CD4-positive, alpha-beta T cell treated with Interleukin-1 beta for 1 hour (primary cell): ENCODE results near the gene VAMP2.

ENCODE experiments used
- DNase-seq, 2 donors: peaks; one replicate each; pipeline ENCODE4 v3.0.0-alpha.2; 2020 to 2022

The VAMP2 gene

DNA sequence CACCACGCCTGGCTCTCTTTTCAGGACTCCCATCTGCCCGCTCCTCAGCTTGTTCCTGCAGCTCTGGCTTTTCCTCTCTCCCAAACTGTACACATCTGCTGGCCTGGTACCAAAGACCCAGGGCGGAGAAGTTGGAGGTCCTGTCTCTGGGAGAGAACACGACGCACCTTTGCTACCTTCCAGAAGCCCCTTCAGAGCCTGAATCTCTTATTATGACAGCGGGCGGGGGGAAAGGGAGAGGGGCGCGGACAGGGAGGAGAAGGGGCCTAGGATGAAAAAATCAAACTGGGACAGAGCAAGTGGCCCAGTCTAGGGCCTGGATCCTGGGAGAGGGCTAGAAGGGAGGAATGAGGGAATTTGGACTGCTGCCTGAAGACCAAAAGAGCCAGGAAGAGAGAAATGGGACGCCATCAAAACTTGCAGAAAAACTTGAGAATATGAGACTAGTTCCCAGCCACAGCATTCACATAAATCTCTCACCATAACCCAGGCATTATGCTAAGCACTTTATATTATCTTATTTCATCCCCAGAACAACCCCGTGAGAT lies 8.1 kb downstream of the VAMP2 start:
- DNase-seq: peak in 1 of 2 donors; percentile 23

GRCh38 chr17:8153957-8154607 lies 8.7 kb downstream of the VAMP2 start:
- DNase-seq: peak; percentile 95 to 96

- DNase-seq: peak; percentile 60 to 72
These were observed 9.2 kb downstream of the VAMP2 start for GRCh38 chr17:8153525-8153956.

GRCh38 chr17:8153031-8153451 lies 9.7 kb downstream of the VAMP2 start:
- no peak for DNase-seq

DNA sequence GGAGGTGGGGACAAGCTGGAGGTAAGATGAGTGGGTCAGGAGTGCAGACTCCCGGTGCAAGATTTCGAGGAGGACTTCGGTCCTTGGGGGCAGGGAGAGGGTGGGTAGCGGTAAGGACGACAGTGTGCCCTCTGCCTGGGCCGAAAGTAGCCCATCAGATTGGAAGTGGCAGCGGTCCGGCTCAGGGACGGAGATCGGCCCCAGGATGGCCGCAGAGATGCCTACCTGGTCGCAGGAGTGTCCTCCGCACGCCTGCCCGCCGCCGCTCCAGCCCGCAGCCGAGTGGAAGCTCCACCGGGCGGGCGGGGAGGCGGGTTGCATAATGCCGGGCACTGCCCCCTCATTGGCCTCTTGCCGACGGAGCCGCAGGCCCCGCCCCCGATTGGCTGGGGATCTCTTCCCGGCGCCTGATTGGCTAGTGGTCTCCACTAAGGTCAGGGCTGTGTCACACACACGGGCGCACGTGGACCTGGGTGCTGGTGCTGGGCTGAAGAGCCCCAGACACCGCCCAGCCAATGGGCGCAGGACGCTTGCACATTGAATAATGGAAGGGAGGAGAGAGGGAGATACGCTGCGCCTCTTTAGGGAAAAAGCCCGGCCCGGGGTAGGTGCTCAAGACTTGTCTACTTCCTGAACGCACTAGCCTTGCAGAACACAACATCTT lies 10.5 kb downstream of the VAMP2 start, which contains the start of gene PER1:
Gene PER1 (minus strand): TSS at position 293 of the 664 bp plus-strand sequence. CDS start 1,698 bp downstream, outside the sequence.
- peak; percentile 94 to 95 for DNase-seq

DNA sequence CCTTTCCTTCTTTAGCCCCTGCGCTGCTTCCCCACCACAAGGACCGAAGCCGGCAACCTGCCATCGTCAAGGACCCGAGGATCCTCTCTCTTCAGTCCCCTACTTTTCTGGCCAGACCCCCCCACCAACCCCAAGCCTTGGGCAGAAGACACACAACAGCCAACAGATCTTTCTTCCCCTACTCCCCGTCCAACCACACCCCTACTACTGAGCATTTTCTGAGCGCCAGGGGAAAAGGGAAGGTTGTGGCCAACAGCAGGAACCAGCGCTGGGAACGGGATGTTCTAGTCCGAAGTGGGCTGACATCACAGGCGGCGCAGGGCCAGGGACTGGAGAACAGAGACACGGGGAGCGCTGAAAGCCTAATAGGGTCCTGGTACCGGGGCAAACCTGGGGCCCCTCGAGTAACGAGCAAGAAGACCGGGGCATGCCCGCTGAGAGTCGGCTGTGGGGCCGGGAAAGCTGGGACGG lies 11.1 kb downstream of the VAMP2 start:
- peak; percentile 45 to 59 for DNase-seq

DNA sequence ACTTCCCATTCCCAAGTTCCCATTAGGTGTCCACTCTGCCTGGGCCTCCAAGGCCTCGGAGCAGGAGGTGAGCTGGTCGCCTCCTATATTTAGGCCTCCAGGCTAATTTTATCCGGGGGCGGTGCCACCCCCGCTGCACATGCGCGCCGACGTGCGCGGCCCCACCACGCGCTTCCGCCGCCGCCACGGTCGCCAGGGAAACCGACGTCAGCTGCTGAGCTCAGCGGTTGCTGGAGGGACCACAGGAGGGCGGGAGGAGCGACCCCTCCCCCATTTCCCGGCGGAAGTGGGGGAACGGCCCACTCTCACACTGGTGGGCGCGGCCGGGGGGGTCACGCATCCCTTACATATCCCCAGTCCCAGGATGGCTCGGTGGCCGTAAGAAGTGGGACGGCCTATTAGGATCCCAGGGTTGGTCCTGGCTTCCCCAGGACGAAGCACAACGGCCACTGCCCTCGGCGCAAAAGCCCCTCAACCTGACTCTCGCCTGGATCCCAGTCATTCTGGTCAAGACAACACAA lies 11.6 kb downstream of the VAMP2 start:
- DNase-seq: peak; percentile 94 to 95

DNA sequence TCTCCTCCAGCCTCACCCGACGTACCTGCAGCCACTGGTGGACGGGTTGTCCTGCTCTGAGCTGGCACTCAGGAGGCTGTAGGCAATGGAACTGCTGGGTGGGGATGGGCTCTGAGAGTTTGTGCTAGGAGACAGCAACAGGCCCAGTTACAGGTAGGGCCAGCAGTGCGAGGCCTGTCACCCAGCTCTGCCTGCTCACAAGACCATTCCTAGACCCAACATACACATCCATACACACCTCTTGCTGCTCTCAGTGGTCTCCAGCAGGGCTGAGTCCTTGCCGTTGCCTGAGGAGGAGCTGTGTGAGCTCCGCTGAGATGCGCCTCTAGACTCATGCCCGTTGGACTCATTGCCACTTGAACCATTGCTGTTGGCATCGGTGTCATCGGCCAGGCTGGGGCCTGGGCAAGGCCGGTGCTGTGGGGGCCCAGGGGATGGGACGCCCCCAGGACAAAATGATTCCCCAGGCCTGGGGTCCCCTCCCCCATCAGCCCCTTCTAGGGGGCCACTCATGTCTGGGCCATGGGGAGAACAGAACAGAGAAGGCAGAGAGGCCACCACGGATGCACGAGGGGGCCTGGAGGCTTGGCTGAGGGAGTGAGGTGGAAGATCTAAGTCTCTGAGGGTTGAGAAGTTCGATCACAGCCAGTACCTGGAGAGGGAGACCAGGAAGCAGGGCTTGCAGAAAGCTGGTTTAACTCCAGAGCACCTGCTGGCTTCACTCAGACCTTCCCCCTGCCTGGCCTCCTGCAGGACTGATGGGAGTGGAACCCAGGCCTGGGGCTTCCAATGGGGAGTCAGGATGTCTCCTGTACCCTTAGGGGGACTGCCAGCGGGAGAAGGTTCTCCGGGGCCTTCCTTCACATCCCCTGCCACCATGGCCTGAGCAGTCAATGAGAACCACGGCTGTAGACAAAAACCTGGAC lies 12.3 kb downstream of the VAMP2 start:
- DNase-seq: no peak

DNA sequence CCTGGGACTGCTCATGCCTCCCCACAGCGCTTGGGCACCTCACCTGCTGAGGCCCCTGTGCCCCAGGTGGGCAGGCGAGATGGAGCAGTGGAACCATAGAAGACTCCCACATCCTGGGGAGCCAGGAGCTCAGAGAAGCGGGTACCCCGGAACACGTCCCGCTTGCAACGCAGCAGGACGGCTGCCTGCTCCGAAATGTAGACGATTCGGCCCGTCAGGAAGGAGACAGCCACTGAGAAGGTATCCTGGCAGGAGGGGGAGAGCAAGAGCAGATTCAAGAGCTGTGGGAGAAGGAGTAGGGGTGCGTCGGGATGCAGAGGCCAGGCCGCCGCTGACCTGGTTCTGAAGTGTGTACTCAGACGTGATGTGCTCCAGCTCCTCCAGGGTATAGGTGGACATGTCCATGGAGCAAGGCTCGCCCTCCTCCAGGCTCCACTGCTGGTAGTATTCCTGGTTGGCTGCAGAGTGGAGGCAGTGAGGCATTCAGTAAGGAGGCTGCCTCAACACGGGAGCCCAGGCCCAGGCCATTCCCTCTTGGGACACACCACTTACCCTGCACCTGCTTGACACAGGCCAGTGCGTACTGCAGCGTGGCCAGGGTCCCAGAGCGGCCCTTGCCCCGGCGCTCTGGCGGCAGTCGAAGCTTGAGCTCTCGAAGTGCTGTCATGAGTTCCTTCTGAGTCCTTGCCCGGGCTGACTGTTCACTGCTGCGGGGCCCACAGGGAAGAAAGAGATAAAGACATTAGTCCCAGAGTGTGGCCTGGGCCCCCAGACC lies 13.1 kb downstream of the VAMP2 start:
- no peak for DNase-seq

DNA sequence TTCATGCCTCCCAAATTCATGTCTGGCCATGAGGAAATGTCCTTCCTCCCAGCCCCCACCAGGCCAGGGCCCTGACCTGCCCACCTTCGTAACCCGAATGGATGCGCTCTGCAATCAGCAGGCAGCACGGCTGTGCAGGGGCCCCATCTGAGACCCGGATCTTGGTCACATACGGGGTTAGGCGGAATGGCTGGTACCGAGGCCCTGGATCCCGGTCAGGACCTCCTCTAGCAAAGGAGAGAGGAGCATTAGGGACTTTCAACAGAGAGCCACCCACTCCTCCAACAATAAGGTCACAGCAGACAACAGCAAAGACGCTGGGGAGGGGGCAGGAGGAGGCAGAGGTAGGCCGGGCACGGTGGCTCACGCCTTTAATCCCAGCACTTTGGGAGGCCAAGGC lies 14.2 kb downstream of the VAMP2 start:
- DNase-seq: no peak

GRCh38 chr17:8147805-8148404 lies 14.8 kb downstream of the VAMP2 start:
- DNase-seq: no peak

DNA sequence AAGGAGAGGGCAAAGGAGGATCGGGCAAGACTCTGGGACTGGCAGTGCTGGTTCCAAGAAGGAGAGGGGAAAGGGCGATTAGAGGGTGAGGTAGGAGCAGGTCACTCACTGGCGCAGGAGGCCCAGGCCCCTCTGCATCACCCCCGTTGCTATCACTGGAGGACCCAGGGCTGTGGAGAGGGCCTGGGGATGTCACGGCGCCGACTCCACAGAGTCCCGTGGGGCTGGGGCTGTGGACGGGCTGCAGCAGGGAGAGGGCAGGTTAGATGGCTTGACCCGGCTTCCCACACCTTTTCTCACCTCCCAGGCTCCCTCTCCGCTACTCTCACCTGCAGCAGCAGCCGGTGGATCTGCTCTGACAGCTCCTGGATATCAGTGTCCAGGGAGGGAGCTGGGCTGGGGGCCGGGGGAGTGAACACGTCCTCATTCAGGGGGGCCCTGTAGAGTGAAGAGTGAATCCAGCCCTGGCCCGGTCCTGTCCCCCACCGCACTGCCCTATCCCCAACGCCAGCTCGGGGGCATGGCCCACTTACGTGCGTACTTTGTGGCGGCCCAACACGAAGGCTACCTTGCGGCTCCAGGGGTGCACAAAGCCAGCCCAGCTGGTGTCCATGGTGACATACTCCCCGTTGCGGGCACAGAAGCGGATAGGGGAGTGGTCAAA lies 15.5 kb downstream of the VAMP2 start:
- DNase-seq: no peak

DNA sequence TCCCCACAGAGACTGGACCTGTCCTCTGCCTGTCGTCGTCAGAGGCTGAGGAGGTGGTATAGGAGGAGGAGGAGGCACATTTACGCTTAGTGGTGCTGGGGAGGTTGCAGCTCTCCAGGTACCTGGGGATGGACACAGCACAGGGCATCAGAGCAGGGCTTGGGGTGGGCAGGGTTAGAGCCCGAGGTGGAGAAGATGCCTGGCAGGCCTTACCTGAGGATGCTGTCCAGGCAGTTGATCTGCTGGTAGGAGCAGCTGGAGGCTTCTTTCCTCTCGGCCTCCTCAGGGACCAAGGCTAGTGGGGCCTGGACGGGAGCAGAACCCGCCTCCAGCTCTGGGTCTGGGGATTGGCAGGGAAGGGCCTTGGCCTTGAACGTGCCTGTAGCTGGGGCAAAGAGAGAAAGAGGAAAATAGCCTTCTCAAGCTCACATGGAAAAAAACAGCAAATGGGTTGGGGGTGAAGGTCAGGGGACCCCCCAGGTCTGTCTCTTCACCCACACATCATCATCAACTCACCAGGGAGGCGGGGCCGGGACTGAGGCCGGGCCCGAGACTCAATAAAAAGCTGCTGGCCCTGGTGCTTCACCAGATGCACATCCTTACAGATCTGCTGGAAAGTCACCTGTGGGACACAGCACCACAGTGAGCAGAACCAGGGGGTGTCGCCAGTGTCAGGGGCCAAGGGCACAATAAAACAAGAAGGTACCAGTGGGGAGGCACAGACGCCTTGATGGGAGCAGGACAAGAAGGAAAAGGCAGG lies 16.2 kb downstream of the VAMP2 start:
- peak in 1 of 2 donors; percentile 11 for DNase-seq

GRCh38 chr17:8145811-8146210 lies 16.9 kb downstream of the VAMP2 start:
- DNase-seq: peak in 1 of 2 donors; percentile 20

GRCh38 chr17:8144401-8145231 lies 18.1 kb downstream of the VAMP2 start:
- peak in 1 of 2 donors; percentile 26 for DNase-seq

GRCh38 chr17:8143581-8144400 lies 19.0 kb downstream of the VAMP2 start:
- peak in 1 of 2 donors; percentile 29 for DNase-seq

DNA sequence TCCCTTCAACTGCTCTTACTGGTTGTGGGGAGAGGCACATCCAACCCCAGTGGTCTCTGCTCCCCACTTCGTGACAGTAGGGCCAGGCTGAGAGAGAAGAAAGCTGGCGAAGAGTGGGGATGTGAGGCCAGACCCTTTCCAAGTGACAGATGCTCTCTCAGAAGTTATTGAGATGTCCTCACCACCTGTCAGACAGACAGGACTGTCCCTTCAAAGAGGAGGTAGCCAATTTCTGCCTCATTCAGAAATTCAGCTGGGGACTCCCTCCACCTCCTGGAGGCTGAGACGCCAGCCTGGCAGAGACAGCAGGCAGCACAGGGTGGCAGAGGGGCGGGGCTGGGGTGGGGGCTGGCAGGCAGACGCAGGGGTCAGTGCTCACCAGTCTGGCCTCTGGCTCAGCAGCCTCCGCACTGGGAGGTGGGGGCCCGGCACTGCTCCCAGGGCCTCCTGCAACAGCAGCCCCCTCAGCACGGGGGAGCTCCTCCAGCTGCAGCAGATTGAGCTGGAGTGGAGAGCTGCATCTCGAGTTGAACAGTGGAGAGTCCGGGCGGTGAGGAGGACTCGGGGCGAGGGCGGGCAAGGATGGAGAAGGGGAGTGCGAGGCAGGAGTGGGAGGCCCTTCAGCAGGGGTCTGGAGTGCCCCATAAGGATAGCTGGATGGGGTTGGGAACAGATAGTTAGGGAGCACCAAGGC lies 19.7 kb downstream of the VAMP2 start:
- DNase-seq: peak in 1 of 2 donors; percentile 29
